Esophagus muscularis mucosa (tissue), 4 donors: ENCODE measurements around the gene ATE1. TPM values are rescaled to one million over a fixed set of nuclear protein-coding genes. Genes with fewer than 3 reads are reported as not detected.
"Not testable (repeated sequence)": the region's sequence is repeated elsewhere in the genome, so short reads cannot be mapped to it uniquely, and the experiment has no call there.

Experiments used
- DNase-seq: peaks from one replicate; pipeline ENCODE4 v3.0.0-alpha.2; 2017; ENCODE audit errors: extremely low spot score
- H3K27ac ChIP-seq, 4 donors: fragments of 200-600 bp; sonication (generic); replicated peaks in 1 of 4; 1 replicate in 3 of 4; 2 replicates in 1 of 4; pipeline ENCODE4 v1.5.1; 2016 to 2019; ENCODE audit warnings: mild to moderate bottlenecking in 1 of 4
- H3K27me3 ChIP-seq, 4 donors: fragments of 200-600 bp; sonication (generic); one replicate each; pipeline versions ENCODE4 v1.5.1 to v1.6.0; 2016 to 2019
- H3K36me3 ChIP-seq, 4 donors: fragments of 200-600 bp; sonication (generic); one replicate each; pipeline ENCODE4 v1.5.1; 2016 to 2019
- H3K4me1 ChIP-seq, 4 donors: fragments of 200-600 bp; sonication (generic); one replicate each; pipeline ENCODE4 v1.5.1; 2016 to 2019
- H3K4me3 ChIP-seq, 4 donors: fragments of 200-600 bp; sonication (generic); 1 replicate in 2 of 4; 2 replicates in 2 of 4; pipeline ENCODE4 v1.5.1; 2016 to 2019; ENCODE audit warnings: mild to moderate bottlenecking in 4 of 4, moderate library complexity in 1 of 4
- H3K9me3 ChIP-seq, 4 donors: fragments of 200-600 bp; sonication (generic); 1 replicate in 3 of 4; 2 replicates in 1 of 4; pipeline ENCODE4 v1.5.1; 2016 to 2019
- CTCF ChIP-seq, 3 experiments: fragments of 200-600 bp in 2 of 3; fragments of 450-650 bp in 1 of 3; sonication (generic) in 2 of 3; IDR thresholded peaks; one replicate each; pipeline ENCODE4 v1.5.1; 2017 to 2019; ENCODE audit warnings: antibody characterized with exemption in 3 of 3, mild to moderate bottlenecking in 2 of 3, moderate library complexity in 1 of 3
- EP300 ChIP-seq: sonication (generic); formaldehyde crosslinking; IDR thresholded peaks from one replicate; pipeline ENCODE4 v1.6.1; 2017; ENCODE audit warnings: antibody characterized with exemption
- POLR2A ChIP-seq: fragments of 450-650 bp; IDR thresholded peaks from one replicate; pipeline ENCODE4 v1.6.1; 2017; ENCODE audit warnings: antibody characterized with exemption, moderate library complexity, mild to moderate bottlenecking, low read depth
- POLR2AphosphoS5 ChIP-seq, 2 donors: sonication (generic); formaldehyde crosslinking; IDR thresholded peaks; one replicate each; pipeline ENCODE4 v1.6.1; 2017; ENCODE audit warnings: antibody characterized with exemption in 2 of 2
- WGBS: methylation state at CpG from one replicate; pipeline ENCODE4 v1.1.5; 2018; 5-methylcytosine and 5-hydroxymethylcytosine counted together
- intact Hi-C: fragments of 100-400 bp; cut with DNase I; formaldehyde crosslinking; loops from one replicate; pipeline ENCODE4 v1.15.1; 2023
- total RNA-seq, 4 donors: library from RNA; depleted of rRNA; stranded (reverse); fragments of >200 nt; gene quantifications; one replicate each; pipeline versions ENCODE4 v1.1.0 to v1.2.1, GENCODE V29; 2016

ATE1 gene
- total RNA-seq, 4 donors from 2014 or later, result 27.8 to 29.5 (median 28.4) TPM

GRCh38 chr10:121974019-121974534 lies 46.2 kb upstream of the ATE1 start:
- Histone ChIP-seq H3K27ac (peak overlapping the region; percentile 95 to 99 (median 99)), H3K27me3 (no peaks in the 10 kb centered on the region), H3K36me3 (peaks cover 11 to 25% (median 19%) of the 10 kb centered on the region in 4 donors), H3K4me3 (peak overlapping the region; percentile 75 to 96 (median 90)), H3K4me1 (peaks cover 19 to 35% (median 34%) of the 10 kb centered on the region in 4 donors), H3K9me3 (no peaks in the 10 kb centered on the region)
- intact Hi-C loops, result loop anchor here (5.0 to 10.0 kb wide), 4 partner anchors 47 to 281 kb away; partner anchors contain the start of gene ATE1
- DNase-seq, result no peak
- TF ChIP-seq POLR2A (no peak), POLR2AphosphoS5 (IDR thresholded peaks at IDR 0.05) (peak in 1 of 2 donors; percentile 24), EP300 (no peak)
- 23% methylated on average over 10 of the region's 21 CpGs for WGBS

- H3K27me3 ChIP-seq, H3K9me3 ChIP-seq, H3K27ac ChIP-seq, DNase-seq, intact Hi-C loops, H3K4me3 ChIP-seq: not testable (repeated sequence)
- WGBS, result 86% methylated on average over 8 of the region's 8 CpGs
- Histone ChIP-seq H3K4me1 (peaks cover 11 to 25% (median 24%) of the 10 kb centered on the region in 4 donors), H3K36me3 (peaks cover 41 to 75% (median 67%) of the 10 kb centered on the region in 4 donors)
Measured at GRCh38 chr10:121969086-121969485, 41.3 kb upstream of the ATE1 start.

- TF ChIP-seq EP300 (no peak), POLR2A (no peak), POLR2AphosphoS5 (IDR thresholded peaks at IDR 0.05) (no peak), CTCF (IDR thresholded peaks at IDR 0.05) (no peak)
- no peak for DNase-seq
- H3K27me3 ChIP-seq, result no peaks in the 10 kb centered on the region
- peaks cover 49 to 95% (median 78%) of the 10 kb centered on the region in 4 donors for H3K36me3 ChIP-seq
- intact Hi-C loops, result no loop called here
- H3K4me1 ChIP-seq, result no peaks in the 10 kb centered on the region
- WGBS, result 81% methylated on average over 3 of the region's 3 CpGs
- H3K9me3 ChIP-seq, result no peaks in the 10 kb centered on the region
- H3K27ac ChIP-seq, result no peak overlapping the region
- no peak overlapping the region for H3K4me3 ChIP-seq
Measured at GRCh38 chr10:121965996-121966395, 38.2 kb upstream of the ATE1 start.

- TF ChIP-seq CTCF (IDR thresholded peaks at IDR 0.05) (no peak), POLR2A (no peak), POLR2AphosphoS5 (IDR thresholded peaks at IDR 0.05) (no peak), EP300 (no peak)
- 87% methylated on average over 2 of the region's 2 CpGs for WGBS
- intact Hi-C loops, result no loop called here
- no peaks in the 10 kb centered on the region for H3K4me1 ChIP-seq
- H3K9me3 ChIP-seq, result no peaks in the 10 kb centered on the region
- no peak overlapping the region for H3K4me3 ChIP-seq
- no peaks in the 10 kb centered on the region for H3K27me3 ChIP-seq
- no peak overlapping the region for H3K27ac ChIP-seq
- peaks cover 30 to 96% (median 69%) of the 10 kb centered on the region in 4 donors for H3K36me3 ChIP-seq
- DNase-seq, result no peak
Measured at GRCh38 chr10:121961456-121961855, 33.6 kb upstream of the ATE1 start.

GRCh38 chr10:121959671-121960070 lies 31.8 kb upstream of the ATE1 start:
- Histone ChIP-seq H3K4me3 (no peak overlapping the region), H3K4me1 (no peaks in the 10 kb centered on the region), H3K27me3 (no peaks in the 10 kb centered on the region), H3K9me3 (no peaks in the 10 kb centered on the region), H3K36me3 (peaks cover 16 to 96% (median 64%) of the 10 kb centered on the region in 4 donors), H3K27ac (no peak overlapping the region)
- DNase-seq, result no peak
- TF ChIP-seq EP300 (no peak), POLR2AphosphoS5 (IDR thresholded peaks at IDR 0.05) (no peak), POLR2A (no peak), CTCF (IDR thresholded peaks at IDR 0.05) (no peak)
- WGBS, result 89% methylated on average over 3 of the region's 3 CpGs
- intact Hi-C loops, result no loop called here
